SK-N-SH treated with all-trans-retinoic acid at 6 μM for 48 hours (cell line): ENCODE data around the gene AK3.

Source experiments
- ESRRG ChIP-seq: fragments of 250-450 bp; sonication (Bioruptor Pico); IDR thresholded peaks from 2 replicates; pipeline ENCODE4 v1.6.1; 2021; ENCODE audit warnings: mild to moderate bottlenecking
- GLIS3 ChIP-seq: fragments of 250-450 bp; sonication (Bioruptor Pico); IDR thresholded peaks from 2 replicates; pipeline ENCODE4 v1.5.0; 2020; ENCODE audit warnings: mild to moderate bottlenecking, moderate library complexity
- TF ChIP-seq, protein P1 (sequence below): fragments of 250-450 bp; sonication (Bioruptor Pico); IDR thresholded peaks from 2 replicates; pipeline ENCODE4 v1.8.0; 2020; ENCODE audit warnings: mild to moderate bottlenecking, moderate library complexity, borderline replicate concordance

- TF ChIP-seq GLIS3 (CRISPR knock-in tag) (no peak), ESRRG (CRISPR knock-in tag) (no peak)
- TF ChIP-seq, protein P1, sequence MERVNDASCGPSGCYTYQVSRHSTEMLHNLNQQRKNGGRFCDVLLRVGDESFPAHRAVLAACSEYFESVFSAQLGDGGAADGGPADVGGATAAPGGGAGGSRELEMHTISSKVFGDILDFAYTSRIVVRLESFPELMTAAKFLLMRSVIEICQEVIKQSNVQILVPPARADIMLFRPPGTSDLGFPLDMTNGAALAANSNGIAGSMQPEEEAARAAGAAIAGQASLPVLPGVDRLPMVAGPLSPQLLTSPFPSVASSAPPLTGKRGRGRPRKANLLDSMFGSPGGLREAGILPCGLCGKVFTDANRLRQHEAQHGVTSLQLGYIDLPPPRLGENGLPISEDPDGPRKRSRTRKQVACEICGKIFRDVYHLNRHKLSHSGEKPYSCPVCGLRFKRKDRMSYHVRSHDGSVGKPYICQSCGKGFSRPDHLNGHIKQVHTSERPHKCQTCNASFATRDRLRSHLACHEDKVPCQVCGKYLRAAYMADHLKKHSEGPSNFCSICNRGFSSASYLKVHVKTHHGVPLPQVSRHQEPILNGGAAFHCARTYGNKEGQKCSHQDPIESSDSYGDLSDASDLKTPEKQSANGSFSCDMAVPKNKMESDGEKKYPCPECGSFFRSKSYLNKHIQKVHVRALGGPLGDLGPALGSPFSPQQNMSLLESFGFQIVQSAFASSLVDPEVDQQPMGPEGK (CRISPR knock-in tag): no peak
Measured at GRCh38 chr9:4677392-4677791, 63.6 kb downstream of the AK3 start.
